ENCODE data around the gene ELAPOR1.

The ELAPOR1 gene

GRCh38 chr1:109118089-109118488 lies 4.2 kb downstream of the ELAPOR1 start:
- TF ChIP-seq, protein P1, sequence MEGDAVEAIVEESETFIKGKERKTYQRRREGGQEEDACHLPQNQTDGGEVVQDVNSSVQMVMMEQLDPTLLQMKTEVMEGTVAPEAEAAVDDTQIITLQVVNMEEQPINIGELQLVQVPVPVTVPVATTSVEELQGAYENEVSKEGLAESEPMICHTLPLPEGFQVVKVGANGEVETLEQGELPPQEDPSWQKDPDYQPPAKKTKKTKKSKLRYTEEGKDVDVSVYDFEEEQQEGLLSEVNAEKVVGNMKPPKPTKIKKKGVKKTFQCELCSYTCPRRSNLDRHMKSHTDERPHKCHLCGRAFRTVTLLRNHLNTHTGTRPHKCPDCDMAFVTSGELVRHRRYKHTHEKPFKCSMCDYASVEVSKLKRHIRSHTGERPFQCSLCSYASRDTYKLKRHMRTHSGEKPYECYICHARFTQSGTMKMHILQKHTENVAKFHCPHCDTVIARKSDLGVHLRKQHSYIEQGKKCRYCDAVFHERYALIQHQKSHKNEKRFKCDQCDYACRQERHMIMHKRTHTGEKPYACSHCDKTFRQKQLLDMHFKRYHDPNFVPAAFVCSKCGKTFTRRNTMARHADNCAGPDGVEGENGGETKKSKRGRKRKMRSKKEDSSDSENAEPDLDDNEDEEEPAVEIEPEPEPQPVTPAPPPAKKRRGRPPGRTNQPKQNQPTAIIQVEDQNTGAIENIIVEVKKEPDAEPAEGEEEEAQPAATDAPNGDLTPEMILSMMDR (IDR thresholded peaks at IDR 0.05; ENCODE audit: borderline replicate concordance, insufficient read depth, low read depth, low read length) = no peak
- H3K4me3 ChIP-seq (ENCODE audit: low read depth, low read length) = no peak overlapping the region

GRCh38 chr1:109120356-109120755 lies 6.4 kb downstream of the ELAPOR1 start:
- H3K4me3 ChIP-seq (ENCODE audit: low read depth, low read length) = no peak overlapping the region
- TF ChIP-seq, protein P1 (IDR thresholded peaks at IDR 0.05; ENCODE audit: borderline replicate concordance, insufficient read depth, low read depth, low read length) = no peak

GRCh38 chr1:109131059-109131458 lies 17.1 kb downstream of the ELAPOR1 start:
- TF ChIP-seq, protein P1 (IDR thresholded peaks at IDR 0.05; ENCODE audit: borderline replicate concordance, insufficient read depth, low read depth, low read length) = no peak
- no peak overlapping the region for H3K4me3 ChIP-seq (ENCODE audit: low read depth, low read length)

- H3K4me3 ChIP-seq (ENCODE audit: low read depth, low read length) = no peak overlapping the region
- TF ChIP-seq, protein P1 (IDR thresholded peaks at IDR 0.05; ENCODE audit: borderline replicate concordance, insufficient read depth, low read depth, low read length) = no peak
These were observed 17.9 kb downstream of the ELAPOR1 start for GRCh38 chr1:109131800-109132199.

GRCh38 chr1:109133002-109133706 lies 19.2 kb downstream of the ELAPOR1 start:
- TF ChIP-seq, protein P1 (IDR thresholded peaks at IDR 0.05; ENCODE audit: borderline replicate concordance, insufficient read depth, low read depth, low read length) = no peak
- no peak overlapping the region for H3K4me3 ChIP-seq (ENCODE audit: low read depth, low read length)

DNA sequence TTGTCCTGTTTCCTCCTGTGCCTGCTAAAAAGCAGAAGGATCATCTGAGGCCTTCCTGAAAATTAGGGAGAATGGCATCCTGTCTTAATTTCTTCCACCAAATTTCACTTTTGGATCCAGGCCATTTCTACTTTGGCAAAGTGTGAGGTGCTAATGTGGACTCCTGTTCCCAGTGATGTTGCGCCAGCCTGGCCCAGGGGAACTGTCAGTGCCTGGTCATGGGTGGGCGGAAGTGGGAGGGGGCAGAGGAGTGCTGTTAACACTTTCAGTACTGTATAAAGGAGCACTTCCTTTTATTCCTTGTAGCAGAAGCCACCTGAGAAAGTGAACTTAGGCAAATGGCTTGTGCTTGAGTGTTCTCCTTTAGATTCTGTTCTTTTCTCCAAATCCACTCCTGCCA lies 19.9 kb downstream of the ELAPOR1 start:
- no peak overlapping the region for H3K4me3 ChIP-seq (ENCODE audit: low read depth, low read length)
- TF ChIP-seq, protein P1 (IDR thresholded peaks at IDR 0.05; ENCODE audit: borderline replicate concordance, insufficient read depth, low read depth, low read length) = no peak

GRCh38 chr1:109134423-109134822 lies 20.5 kb downstream of the ELAPOR1 start:
- peak overlapping the region; percentile 15 for H3K4me3 ChIP-seq (ENCODE audit: low read depth, low read length)
- TF ChIP-seq, protein P1 (IDR thresholded peaks at IDR 0.05; ENCODE audit: borderline replicate concordance, insufficient read depth, low read depth, low read length) = no peak

All from GM12875 (cell line).